Liver (tissue), 9 donors: ENCODE results near the gene TUBGCP4. TPM values are rescaled to one million over a fixed set of nuclear protein-coding genes. Genes with fewer than 3 reads are reported as not detected.

Experiments used
- DNase-seq: peaks from one replicate; pipeline ENCODE4 v3.0.0-alpha.2; 2017; ENCODE audit warnings: low spot score
- H3K27ac ChIP-seq, 2 donors: one replicate each; pipeline ENCODE4 v1.7.0; 2013; ENCODE audit warnings: inconsistent platforms in 2 of 2, low read length in 2 of 2, control low read depth in 1 of 2, low read depth in 1 of 2, mild to moderate bottlenecking in 1 of 2
- H3K27me3 ChIP-seq, 4 donors: one replicate each; pipeline versions ENCODE4 v1.6.1 to v1.7.0; 2013; ENCODE audit warnings: low read length in 3 of 4, inconsistent platforms in 1 of 4, mild to moderate bottlenecking in 1 of 4, moderate library complexity in 1 of 4; ENCODE audit not compliant: control insufficient read depth in 4 of 4, insufficient read depth in 4 of 4
- H3K36me3 ChIP-seq, 4 donors: one replicate each; pipeline versions ENCODE4 v1.6.1 to v1.7.0; 2013; ENCODE audit warnings: low read length in 3 of 4, mild to moderate bottlenecking in 3 of 4, low read depth in 1 of 4, moderate library complexity in 1 of 4; ENCODE audit not compliant: control insufficient read depth in 4 of 4, insufficient read depth in 3 of 4
- H3K4me1 ChIP-seq, 4 donors: one replicate each; pipeline versions ENCODE4 v1.6.1 to v1.7.0; 2013; ENCODE audit warnings: low read length in 3 of 4, mild to moderate bottlenecking in 3 of 4, moderate library complexity in 1 of 4; ENCODE audit not compliant: control insufficient read depth in 4 of 4, insufficient read depth in 4 of 4
- H3K4me3 ChIP-seq, 3 donors: one replicate each; pipeline versions ENCODE4 v1.6.1 to v1.7.0; 2013; ENCODE audit warnings: low read length in 3 of 3, control low read depth in 1 of 3, low read depth in 1 of 3, mild to moderate bottlenecking in 1 of 3
- H3K9ac ChIP-seq, 2 donors: one replicate each; pipeline ENCODE4 v1.7.0; 2013; ENCODE audit warnings: low read length in 2 of 2, mild to moderate bottlenecking in 2 of 2, moderate library complexity in 2 of 2, control low read depth in 1 of 2, low read depth in 1 of 2
- H3K9me3 ChIP-seq, 4 donors: one replicate each; pipeline versions ENCODE4 v1.6.1 to v1.7.0; 2013; ENCODE audit warnings: low read length in 3 of 4; ENCODE audit not compliant: control insufficient read depth in 4 of 4
- CTCF ChIP-seq: fragments of 150-350 bp; IDR thresholded peaks from 2 replicates; pipeline ENCODE4 v1.5.1; 2017; ENCODE audit warnings: improper control_type of control experiment, low read depth, low read length; ENCODE audit not compliant: missing input control
- FOXA1 ChIP-seq: IDR thresholded peaks from 2 replicates; pipeline ENCODE4 v1.6.1; 2016; ENCODE audit warnings: antibody characterized with exemption
- FOXA2 ChIP-seq: IDR thresholded peaks from 2 replicates; pipeline ENCODE4 v1.6.1; 2016; ENCODE audit warnings: antibody characterized with exemption
- GABPA ChIP-seq, 2 donors: IDR thresholded peaks in 1 of 2; conservative IDR thresholded peaks in 1 of 2; 2 replicates each; pipeline ENCODE4 v1.6.1; 2016; ENCODE audit warnings: antibody characterized with exemption in 2 of 2, mild to moderate bottlenecking in 1 of 2, moderate library complexity in 1 of 2
- HNF4A ChIP-seq, 2 donors: conservative IDR thresholded peaks; 2 replicates each; pipeline ENCODE4 v1.6.1; 2016; ENCODE audit warnings: antibody characterized with exemption in 2 of 2, mild to moderate bottlenecking in 2 of 2
- JUND ChIP-seq, 2 donors: IDR thresholded peaks; 2 replicates each; pipeline ENCODE4 v1.6.1; 2016; ENCODE audit warnings: antibody characterized with exemption in 2 of 2
- MAX ChIP-seq: IDR thresholded peaks from 2 replicates; pipeline ENCODE4 v1.6.1; 2016; ENCODE audit warnings: antibody characterized with exemption
- RAD21 ChIP-seq, 2 donors: IDR thresholded peaks; 2 replicates each; pipeline ENCODE4 v1.6.1; 2016; ENCODE audit warnings: antibody characterized with exemption in 2 of 2, mild to moderate bottlenecking in 2 of 2
- REST ChIP-seq: IDR thresholded peaks from 2 replicates; pipeline ENCODE4 v1.6.1; 2016; ENCODE audit warnings: antibody characterized with exemption, mild to moderate bottlenecking
- YY1 ChIP-seq: IDR thresholded peaks from 2 replicates; pipeline ENCODE4 v1.6.1; 2016; ENCODE audit warnings: antibody characterized with exemption, mild to moderate bottlenecking
- ZBTB33 ChIP-seq: IDR thresholded peaks from 2 replicates; pipeline ENCODE4 v1.6.1; 2016; ENCODE audit warnings: antibody characterized with exemption
- WGBS: extraction: QIAGEN DNeasy Blood & Tissue Kit; methylation state at CpG from one replicate; pipeline ENCODE4 v1.1.7; 2013; 5-methylcytosine and 5-hydroxymethylcytosine counted together
- polyA plus RNA-seq, 2 donors: library from polyadenylated mRNA; stranded (reverse) in 1 of 2; unstranded in 1 of 2; fragments of 200-250 nt in 1 of 2; fragments of >200 nt in 1 of 2; fragmentation: Nextera tagmentation in 1 of 2; extraction: Ambion mirVana in 1 of 2; gene quantifications; one replicate each; pipeline versions ENCODE4 v1.2.1 to v1.2.3, GENCODE V29; 2013 to 2015
- total RNA-seq, 2 donors: library from RNA; depleted of rRNA; stranded (reverse); fragments of >200 nt; gene quantifications; one replicate each; pipeline ENCODE4 v1.2.3, GENCODE V29; 2014
- donor health status: healthy.
- donor health status: healthy.
- donor health status: healthy.
- donor health status: healthy.
- donor health status: healthy.

Gene TUBGCP4
- total and polyA plus RNA-seq, 4 donors: 4.6 to 20.5 (median 12.4) TPM

GRCh38 chr15:43370310-43370974 lies 459 bp upstream of the TUBGCP4 start:
- Histone ChIP-seq H3K9ac (peak overlapping the region; percentile 61 to 93), H3K27me3 (no peaks in the 10 kb centered on the region), H3K4me1 (peaks cover 11 to 26% (median 18%) of the 10 kb centered on the region in 4 donors), H3K4me3 (peak overlapping the region; percentile 70 to 93 (median 89)), H3K9me3 (peaks cover 0 to 4% (median 0%) of the 10 kb centered on the region in 4 donors), H3K27ac (peak overlapping the region in 1 of 2 donors; percentile 39), H3K36me3 (peaks cover 0 to 17% (median 12%) of the 10 kb centered on the region in 4 donors)
- DNase-seq: peak; percentile 44
- WGBS: 1% methylated on average over 45 of the region's 45 CpGs
- TF ChIP-seq HNF4A (conservative IDR thresholded peaks at IDR 0.05) (no peak), REST (peak; percentile 31)

- WGBS: 90% methylated on average over 13 of the region's 13 CpGs
- no peaks in the 10 kb centered on the region for H3K27me3 ChIP-seq
- H3K9ac ChIP-seq: no peak overlapping the region
- no peak overlapping the region for H3K4me3 ChIP-seq
- no peak overlapping the region for H3K27ac ChIP-seq
- H3K36me3 ChIP-seq: peaks cover 0 to 21% (median 11%) of the 10 kb centered on the region in 4 donors
- no peaks in the 10 kb centered on the region for H3K9me3 ChIP-seq
- TF ChIP-seq GABPA (IDR thresholded peaks at IDR 0.05 in 1 of 2, conservative IDR thresholded peaks at IDR 0.05 in 1 of 2): no peak
- no peak for TF ChIP-seq ZBTB33
- TF ChIP-seq CTCF: peak; percentile 54
- no peak for TF ChIP-seq YY1
- peak in 1 of 2 donors; percentile 45 for TF ChIP-seq RAD21 (IDR thresholded peaks at IDR 0.05)
- no peak for TF ChIP-seq JUND (IDR thresholded peaks at IDR 0.05)
- no peak for TF ChIP-seq FOXA2
- no peak for TF ChIP-seq MAX
- TF ChIP-seq FOXA1: no peak
- no peak for DNase-seq
- peaks cover 5 to 12% (median 8%) of the 10 kb centered on the region in 4 donors for H3K4me1 ChIP-seq
Observed at GRCh38 chr15:43376017-43376705, 5.3 kb downstream of the TUBGCP4 start.
